Neuronal stem cell (in vitro differentiated cells): Measurements from ENCODE around the gene TOX2.
A peak's percentile ranks its signal among the peaks of the same experiment; 100 is the strongest.

ENCODE experiments used
- DNase-seq: peaks from one replicate; pipeline ENCODE4 v3.0.0-alpha.2; 2013; ENCODE audit warnings: low spot score
- H2AFZ ChIP-seq: one replicate; pipeline ENCODE4 v1.6.1; 2013; ENCODE audit warnings: mild to moderate bottlenecking, low read length, inconsistent platforms
- H2AK5ac ChIP-seq: 2 replicates; pipeline ENCODE4 v1.6.1; 2013; ENCODE audit warnings: low read depth, mild to moderate bottlenecking, inconsistent platforms, low read length, moderate library complexity, mixed read lengths
- H2BK120ac ChIP-seq: 2 replicates; pipeline ENCODE4 v1.6.1; 2013; ENCODE audit warnings: low read depth, mild to moderate bottlenecking, inconsistent platforms, low read length, moderate library complexity, mixed read lengths
- H2BK12ac ChIP-seq: one replicate; pipeline ENCODE4 v1.6.1; 2013; ENCODE audit warnings: low read length, inconsistent platforms
- H2BK15ac ChIP-seq: 2 replicates; pipeline ENCODE4 v1.6.1; 2013; ENCODE audit warnings: mild to moderate bottlenecking, low read length, inconsistent platforms, mixed read lengths
- H2BK5ac ChIP-seq: one replicate; pipeline ENCODE4 v1.6.1; 2013; ENCODE audit warnings: inconsistent platforms, mild to moderate bottlenecking, low read length, moderate library complexity
- H3K14ac ChIP-seq: one replicate; pipeline ENCODE4 v1.6.1; 2013; ENCODE audit warnings: low read length, inconsistent platforms
- H3K18ac ChIP-seq: 2 replicates; pipeline ENCODE4 v1.6.1; 2013; ENCODE audit warnings: low read length, inconsistent platforms
- H3K23ac ChIP-seq: 2 replicates; pipeline ENCODE4 v1.6.1; 2013; ENCODE audit warnings: low read depth, mild to moderate bottlenecking, mixed read lengths, low read length, inconsistent platforms; ENCODE audit not compliant: poor library complexity
- H3K27ac ChIP-seq: replicated peaks from 3 replicates; pipeline ENCODE4 v1.5.1; 2013; ENCODE audit warnings: low read length, inconsistent platforms
- H3K27me3 ChIP-seq, 3 experiments: 2 replicates each; pipeline ENCODE4 v1.6.1; 2013; ENCODE audit warnings: low read length in 3 of 3, mild to moderate bottlenecking in 2 of 3, inconsistent platforms in 1 of 3, low read depth in 1 of 3, mixed read lengths in 1 of 3, moderate library complexity in 1 of 3; ENCODE audit not compliant: control insufficient read depth in 3 of 3, insufficient read depth in 3 of 3
- H3K36me3 ChIP-seq, 2 donors: replicated peaks in 1 of 2; 2 replicates each; pipeline ENCODE4 v1.6.1; 2013; ENCODE audit warnings: low read length in 2 of 2; ENCODE audit not compliant: control insufficient read depth in 2 of 2, insufficient read depth in 2 of 2
- H3K4ac ChIP-seq: 2 replicates; pipeline ENCODE4 v1.6.1; 2013; ENCODE audit warnings: inconsistent platforms, mild to moderate bottlenecking, low read length, moderate library complexity
- H3K4me1 ChIP-seq, 2 donors: 1 replicate in 1 of 2; 2 replicates in 1 of 2; pipeline ENCODE4 v1.6.1; 2013; ENCODE audit warnings: low read length in 2 of 2, low read depth in 1 of 2; ENCODE audit not compliant: control insufficient read depth in 2 of 2, insufficient read depth in 1 of 2
- H3K4me2 ChIP-seq: one replicate; pipeline ENCODE4 v1.6.1; 2013; ENCODE audit warnings: mild to moderate bottlenecking, low read length, inconsistent platforms; ENCODE audit not compliant: insufficient read depth, poor library complexity, severe bottlenecking
- H3K4me3 ChIP-seq, 2 donors: 2 replicates each; pipeline ENCODE4 v1.5.1; 2013; ENCODE audit warnings: low read length in 2 of 2, mild to moderate bottlenecking in 2 of 2, inconsistent platforms in 1 of 2, moderate library complexity in 1 of 2
- H3K79me1 ChIP-seq: one replicate; pipeline ENCODE4 v1.6.1; 2013; ENCODE audit warnings: low read depth, mild to moderate bottlenecking, inconsistent platforms, low read length, moderate library complexity
- H3K9ac ChIP-seq: one replicate; pipeline ENCODE4 v1.6.1; 2013; ENCODE audit warnings: mild to moderate bottlenecking, low read depth, low read length, inconsistent platforms; ENCODE audit not compliant: poor library complexity
- H3K9me3 ChIP-seq, 2 donors: replicated peaks in 1 of 2; 2 replicates each; pipeline versions ENCODE3 to v1.6.1; 2013; ENCODE audit warnings: low read length in 2 of 2, mild to moderate bottlenecking in 2 of 2, inconsistent platforms in 1 of 2, low read depth in 1 of 2, mixed read lengths in 1 of 2, moderate library complexity in 1 of 2; ENCODE audit not compliant: control insufficient read depth in 2 of 2, insufficient read depth in 1 of 2
- H4K8ac ChIP-seq: one replicate; pipeline ENCODE4 v1.6.1; 2013; ENCODE audit warnings: low read depth, mild to moderate bottlenecking, inconsistent platforms, low read length, moderate library complexity
- H4K91ac ChIP-seq: one replicate; pipeline ENCODE4 v1.6.1; 2013; ENCODE audit warnings: low read length, low read depth, mild to moderate bottlenecking, inconsistent platforms; ENCODE audit not compliant: poor library complexity
- WGBS, 2 donors: extraction: QIAGEN DNeasy Blood & Tissue Kit; methylation state at CpG; one replicate each; pipeline ENCODE4 v1.1.7; 2013; ENCODE audit warnings: missing lambda C conversion rate in 2 of 2, mixed read lengths in 1 of 2; ENCODE audit not compliant: insufficient read length in 2 of 2, insufficient replicate concordance in 1 of 2; ENCODE audit errors: extremely low coverage in 2 of 2; 5-methylcytosine and 5-hydroxymethylcytosine counted together

Gene TOX2

DNA sequence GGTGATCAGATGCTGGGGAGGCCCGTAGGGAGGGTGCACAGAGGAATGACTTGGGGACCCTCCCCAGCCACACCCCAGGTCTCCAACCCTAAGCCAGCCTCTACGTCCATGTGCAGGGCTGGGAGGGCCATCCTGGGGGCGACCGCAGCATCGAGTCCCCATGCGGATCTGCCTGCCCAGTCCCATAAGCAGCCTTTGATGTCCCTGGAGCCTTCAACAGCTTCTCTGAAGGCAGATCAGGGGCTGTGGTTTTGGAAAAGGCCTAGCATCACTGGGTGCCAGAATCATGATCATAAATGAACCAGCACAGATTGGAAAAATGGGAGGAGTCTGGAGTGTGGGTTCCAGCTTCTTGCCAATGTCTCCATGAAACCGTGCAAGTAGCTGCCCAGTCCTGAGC is 22.9 kb downstream of the TOX2 start:
- Histone ChIP-seq H3K4me2 (no peak overlapping the region), H2BK5ac (no peak overlapping the region), H2BK120ac (no peak overlapping the region), H3K4me3 (no peak overlapping the region), H3K23ac (no peak overlapping the region), H3K27me3 (peaks cover 0 to 3% (median 0%) of the 10 kb centered on the region in 3 experiments), H2BK12ac (no peak overlapping the region), H3K27ac (no peak overlapping the region), H2AK5ac (peak overlapping the region; percentile 30), H3K14ac (no peak overlapping the region), H3K79me1 (peaks cover 2% of the 10 kb centered on the region), H3K18ac (no peak overlapping the region), H2AFZ (no peak overlapping the region), H4K8ac (no peak overlapping the region), H3K4ac (no peak overlapping the region), H4K91ac (no peak overlapping the region), H3K9me3 (no peaks in the 10 kb centered on the region), H3K4me1 (no peaks in the 10 kb centered on the region), H2BK15ac (no peak overlapping the region), H3K36me3 (no peaks in the 10 kb centered on the region), H3K9ac (no peak overlapping the region)
- DNase-seq: no peak
- WGBS, 2 donors: no CpG with 5 or more reads among the region's 7 CpGs

- WGBS, 2 donors: no CpG with 5 or more reads among the region's 12 CpGs
- H2BK15ac ChIP-seq: no peak overlapping the region
- no peak overlapping the region for H3K23ac ChIP-seq
- no peak overlapping the region for H3K9ac ChIP-seq
- H3K18ac ChIP-seq: no peak overlapping the region
- H3K4me1 ChIP-seq: no peaks in the 10 kb centered on the region
- no peak overlapping the region for H3K27ac ChIP-seq
- H2BK5ac ChIP-seq: no peak overlapping the region
- no peak overlapping the region for H4K8ac ChIP-seq
- no peak overlapping the region for H4K91ac ChIP-seq
- no peaks in the 10 kb centered on the region for H3K36me3 ChIP-seq
- H3K9me3 ChIP-seq: no peaks in the 10 kb centered on the region
- no peak for DNase-seq
- H3K14ac ChIP-seq: no peak overlapping the region
- no peak overlapping the region for H3K4me2 ChIP-seq
- no peak overlapping the region for H3K4ac ChIP-seq
- H3K79me1 ChIP-seq: peaks cover 2% of the 10 kb centered on the region
- H2BK12ac ChIP-seq: no peak overlapping the region
- H3K4me3 ChIP-seq: no peak overlapping the region
- no peak overlapping the region for H2BK120ac ChIP-seq
- no peak overlapping the region for H2AFZ ChIP-seq
- peaks cover 0 to 3% (median 0%) of the 10 kb centered on the region in 3 experiments for H3K27me3 ChIP-seq
- no peak overlapping the region for H2AK5ac ChIP-seq
These were observed 23.5 kb downstream of the TOX2 start for GRCh38 chr20:43938017-43938655.

- Histone ChIP-seq H2AK5ac (no peak overlapping the region), H3K9ac (no peak overlapping the region), H3K27me3 (peaks cover 0 to 3% (median 0%) of the 10 kb centered on the region in 3 experiments), H3K23ac (no peak overlapping the region), H3K4me3 (no peak overlapping the region), H2BK15ac (no peak overlapping the region), H2BK5ac (no peak overlapping the region), H3K4me1 (no peaks in the 10 kb centered on the region), H3K27ac (no peak overlapping the region), H3K18ac (no peak overlapping the region), H3K4me2 (no peak overlapping the region), H3K9me3 (no peaks in the 10 kb centered on the region), H3K4ac (no peak overlapping the region), H3K79me1 (peaks cover 2% of the 10 kb centered on the region), H3K36me3 (no peaks in the 10 kb centered on the region), H2AFZ (no peak overlapping the region), H2BK12ac (peak overlapping the region; percentile 8), H3K14ac (no peak overlapping the region), H4K91ac (no peak overlapping the region), H4K8ac (no peak overlapping the region), H2BK120ac (no peak overlapping the region)
- no CpG with 5 or more reads among the region's 9 CpGs for WGBS, 2 donors
- no peak for DNase-seq
These were observed 24.5 kb downstream of the TOX2 start for GRCh38 chr20:43938932-43939761.

DNA sequence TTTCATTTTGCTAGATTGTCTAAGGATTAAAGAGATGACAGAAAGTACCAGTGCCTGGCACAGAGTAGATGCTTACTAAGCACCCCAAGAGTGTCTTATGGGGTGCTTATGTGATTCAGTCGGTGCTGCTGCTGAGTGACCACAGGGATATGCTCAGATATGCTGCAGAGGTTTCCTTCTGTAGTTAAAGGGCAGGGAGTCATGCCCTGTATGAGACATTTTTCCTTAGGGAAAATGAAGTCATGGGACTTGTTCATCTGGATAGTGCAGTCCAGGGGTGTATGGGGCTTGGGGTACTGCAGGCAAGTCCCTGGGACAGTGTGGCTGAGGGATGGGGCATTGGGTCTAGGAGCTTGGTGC is 25.1 kb downstream of the TOX2 start:
- DNase-seq: no peak
- H2AK5ac ChIP-seq: no peak overlapping the region
- no peak overlapping the region for H3K23ac ChIP-seq
- H3K9ac ChIP-seq: no peak overlapping the region
- H3K79me1 ChIP-seq: peaks cover 2% of the 10 kb centered on the region
- no peak overlapping the region for H2BK15ac ChIP-seq
- H4K8ac ChIP-seq: no peak overlapping the region
- H3K27me3 ChIP-seq: peaks cover 0 to 3% (median 0%) of the 10 kb centered on the region in 3 experiments
- H3K9me3 ChIP-seq: no peaks in the 10 kb centered on the region
- H3K4me3 ChIP-seq: no peak overlapping the region
- no peak overlapping the region for H3K4me2 ChIP-seq
- no peak overlapping the region for H2BK120ac ChIP-seq
- H2BK5ac ChIP-seq: no peak overlapping the region
- no peak overlapping the region for H3K27ac ChIP-seq
- H2AFZ ChIP-seq: no peak overlapping the region
- no peak overlapping the region for H2BK12ac ChIP-seq
- no peak overlapping the region for H3K18ac ChIP-seq
- H3K14ac ChIP-seq: no peak overlapping the region
- H3K4ac ChIP-seq: no peak overlapping the region
- no peaks in the 10 kb centered on the region for H3K36me3 ChIP-seq
- H4K91ac ChIP-seq: no peak overlapping the region
- no CpG with 5 or more reads among the region's 1 CpG for WGBS, 2 donors
- no peaks in the 10 kb centered on the region for H3K4me1 ChIP-seq
